K562 treated with DMSO at 1 percent for 12 hours (cell line): ENCODE data around the gene DCDC2. TPM values are rescaled to one million over a fixed set of nuclear protein-coding genes. Genes with fewer than 3 reads are reported as not detected.

ENCODE experiments used
- total RNA-seq: library from RNA; unstranded; fragments of 300-600 nt; gene quantifications from 2 replicates; pipeline ENCODE4 v1.2.3, GENCODE V29; 2022; ENCODE audit not compliant: insufficient read depth

DCDC2 gene
- not detected in 2 replicates for total RNA-seq

GRCh38 chr6:24357336-24358218 lies at the start of gene DCDC2:
Gene DCDC2 (minus strand): TSS chr6:24358059. CDS start chr6:24357750, 309 bp downstream.

GRCh38 chr6:24402697-24403500 lies 45.0 kb upstream of the DCDC2 start, which contains the start of gene MRS2:
Gene MRS2 (plus strand): TSS chr6:24402936. CDS start chr6:24403047, 111 bp downstream.

GRCh38 chr6:24125980-24126379 lies 231.9 kb downstream of the DCDC2 start, which contains the start of gene NRSN1:
Gene NRSN1 (plus strand): TSS chr6:24126215. CDS start chr6:24134328, 8,113 bp downstream.

Other genes starting within 250 kb of the DCDC2 start
- not detected in 2 replicates for gene NRSN1, start 231.8 kb downstream of the DCDC2 start, total RNA-seq
- 14.8 and 33.3 TPM in 2 replicates for gene MRS2, start 44.9 kb upstream of the DCDC2 start, total RNA-seq
- 0.84 TPM in 1 of 2 replicates, not detected in the other for gene GPLD1, start 131.5 kb upstream of the DCDC2 start, total RNA-seq
- 4.1 and 13.9 TPM in 2 replicates for gene ALDH5A1, start 136.9 kb upstream of the DCDC2 start, total RNA-seq